UCSD-AML1 (cell line): Measurements from ENCODE around the gene HSBP1.

Experiments used
- DNase-seq: peaks from one replicate; lab custom pipeline; 2025; ENCODE audit not compliant: unreplicated experiment; lab: John Stamatoyannopoulos, UW

Gene HSBP1

DNA sequence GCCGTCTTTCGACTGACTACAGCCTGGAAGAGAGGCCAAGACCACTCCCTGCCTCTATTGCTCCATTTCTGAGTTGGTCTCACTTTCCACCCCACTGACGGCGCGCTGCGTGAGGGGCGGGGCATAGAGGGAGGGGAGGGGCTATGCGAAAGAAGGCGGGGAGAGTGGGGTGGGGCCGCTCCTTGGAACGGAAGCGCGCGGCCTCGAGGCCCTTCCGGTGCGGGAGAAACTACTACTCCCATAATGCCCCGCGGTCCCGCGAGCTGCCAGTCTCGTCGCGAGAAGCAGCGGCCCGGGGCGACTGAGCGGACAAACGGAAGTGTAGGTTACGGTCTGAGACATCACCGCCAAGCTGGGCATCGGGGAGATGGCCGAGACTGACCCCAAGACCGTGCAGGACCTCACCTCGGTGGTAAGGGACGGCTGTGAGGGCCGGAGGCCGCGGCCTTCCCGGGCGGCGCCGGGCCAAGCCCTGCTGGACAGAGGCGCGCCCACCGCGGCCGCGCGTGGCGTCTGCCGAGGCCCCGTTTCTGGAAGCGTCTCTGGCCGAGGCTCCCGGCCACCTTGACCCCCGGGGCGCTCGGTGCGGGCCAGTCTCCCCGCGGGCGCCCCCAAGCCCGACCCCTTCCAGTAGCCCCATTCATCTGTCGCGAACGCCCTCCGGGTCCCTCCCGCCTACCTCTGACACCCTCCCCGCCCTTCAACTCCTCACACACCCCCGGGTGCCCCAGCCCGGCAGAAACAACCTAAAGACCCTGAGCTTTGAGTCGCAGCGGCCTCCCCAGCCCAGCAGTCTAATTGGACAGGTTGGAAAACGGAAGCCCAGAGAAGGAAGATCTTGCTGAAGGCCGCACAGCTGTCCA, at the start of gene HSBP1:
TSS of gene HSBP1 (plus strand) at position 269 of the 863 bp plus-strand sequence. CDS start at position 368, 99 bp downstream.
- peak; percentile 92 for DNase-seq

DNA sequence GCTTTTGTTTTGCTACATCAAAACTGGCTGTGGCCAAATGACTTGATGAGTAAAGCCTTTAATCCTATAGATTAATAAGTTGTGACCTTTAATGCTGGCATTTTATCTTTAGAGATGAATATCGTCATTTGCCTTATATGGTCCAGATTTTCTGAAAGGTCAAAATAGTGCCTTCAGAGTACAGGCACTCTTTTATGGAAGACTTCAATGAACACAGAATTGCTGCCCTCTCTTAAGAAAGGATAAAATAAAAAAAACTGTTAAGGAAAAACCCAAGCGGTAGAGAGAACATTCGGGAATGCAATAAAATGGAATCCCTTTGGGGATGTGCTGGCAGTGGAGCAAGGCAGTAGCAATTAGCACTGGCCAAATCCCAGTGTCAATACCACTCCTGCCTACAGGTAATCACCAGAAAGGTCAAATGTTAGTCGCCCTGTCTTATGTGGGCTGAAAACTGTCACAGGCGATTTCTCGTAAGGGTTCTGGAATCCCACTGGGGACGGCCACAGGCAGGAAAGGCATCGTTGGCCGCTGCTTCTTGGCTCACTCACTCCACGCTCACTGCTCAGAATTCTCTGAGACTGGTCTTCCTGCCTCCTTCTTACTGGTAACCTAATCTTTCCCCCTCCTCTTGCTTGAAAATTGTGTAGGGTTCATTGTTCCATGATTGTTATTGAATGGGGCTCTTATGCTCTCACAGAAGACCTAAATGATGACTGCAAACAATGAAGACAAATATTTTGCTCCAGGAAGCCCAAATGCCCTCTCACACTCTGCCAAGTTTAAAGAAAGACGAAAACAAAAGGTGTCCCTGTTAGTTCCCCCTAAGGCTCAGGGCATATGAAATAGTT, 45.4 kb upstream of the HSBP1 start:
- no peak for DNase-seq

DNA sequence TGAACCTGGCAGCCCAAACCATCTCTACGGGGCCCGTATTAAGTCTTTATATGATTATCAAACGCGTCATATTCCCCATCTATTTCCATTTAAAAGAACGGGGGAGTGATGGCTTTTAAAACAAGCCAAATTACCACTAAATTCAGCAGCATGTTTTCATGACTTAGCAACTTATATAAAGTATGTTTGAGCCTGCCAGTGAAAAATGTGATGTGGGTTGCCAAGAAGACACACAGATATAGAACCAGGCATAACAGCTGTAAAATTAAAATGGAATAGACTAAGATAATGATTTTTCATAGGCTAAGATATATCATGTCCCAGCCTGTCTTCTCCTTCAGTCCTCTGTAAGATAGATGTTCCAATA, 44.8 kb upstream of the HSBP1 start:
- no peak for DNase-seq

DNA sequence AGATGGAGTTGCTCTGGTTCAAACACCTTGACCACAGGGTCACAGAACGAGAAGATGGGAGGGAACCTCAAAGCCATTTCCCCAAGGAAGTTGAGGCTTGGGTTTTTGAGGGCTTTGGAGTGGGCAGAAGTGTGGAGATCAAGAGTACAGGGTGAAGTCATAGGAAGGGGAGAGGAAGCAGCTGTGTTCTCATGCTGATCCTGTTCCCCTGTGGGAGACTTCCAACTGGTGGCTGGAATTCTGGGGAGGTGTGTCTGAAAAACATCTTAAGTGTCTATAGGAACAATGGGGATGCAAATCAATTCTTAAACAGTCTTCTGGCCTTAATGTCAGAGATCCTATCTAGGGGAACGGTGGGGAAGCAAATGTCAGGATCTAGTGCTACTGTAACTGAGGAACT, 38.8 kb upstream of the HSBP1 start:
- no peak for DNase-seq

DNA sequence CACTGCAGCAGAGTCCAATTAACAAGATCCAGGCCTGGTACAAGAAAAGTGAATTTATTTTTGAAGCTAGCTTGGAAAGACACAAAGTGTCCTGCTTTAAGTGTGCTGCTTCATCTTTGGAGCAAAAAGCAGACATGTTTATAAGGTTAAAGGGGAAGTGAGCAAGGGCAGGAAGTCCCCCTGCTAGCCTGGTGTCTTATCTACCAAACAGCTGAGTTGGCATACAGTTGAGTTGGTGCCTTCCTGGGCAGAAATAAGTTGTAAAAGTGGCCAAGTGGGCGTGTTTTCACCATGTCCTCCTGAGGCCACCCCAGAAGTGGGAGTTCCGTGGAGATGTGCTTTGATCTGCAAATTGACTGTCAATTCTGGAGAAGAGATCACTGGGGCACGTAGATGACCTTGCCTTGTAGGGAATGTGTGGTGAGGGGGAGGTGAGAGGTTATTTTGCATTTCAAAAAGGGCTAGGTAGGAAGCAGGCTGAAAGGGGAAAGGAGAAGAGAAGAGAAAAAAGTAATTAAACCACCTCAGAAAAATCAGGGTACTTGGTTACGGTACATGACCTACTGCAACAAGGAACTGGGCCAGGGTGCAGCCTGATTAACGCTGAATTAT, 38.3 kb upstream of the HSBP1 start:
- peak; percentile 32 for DNase-seq

DNA sequence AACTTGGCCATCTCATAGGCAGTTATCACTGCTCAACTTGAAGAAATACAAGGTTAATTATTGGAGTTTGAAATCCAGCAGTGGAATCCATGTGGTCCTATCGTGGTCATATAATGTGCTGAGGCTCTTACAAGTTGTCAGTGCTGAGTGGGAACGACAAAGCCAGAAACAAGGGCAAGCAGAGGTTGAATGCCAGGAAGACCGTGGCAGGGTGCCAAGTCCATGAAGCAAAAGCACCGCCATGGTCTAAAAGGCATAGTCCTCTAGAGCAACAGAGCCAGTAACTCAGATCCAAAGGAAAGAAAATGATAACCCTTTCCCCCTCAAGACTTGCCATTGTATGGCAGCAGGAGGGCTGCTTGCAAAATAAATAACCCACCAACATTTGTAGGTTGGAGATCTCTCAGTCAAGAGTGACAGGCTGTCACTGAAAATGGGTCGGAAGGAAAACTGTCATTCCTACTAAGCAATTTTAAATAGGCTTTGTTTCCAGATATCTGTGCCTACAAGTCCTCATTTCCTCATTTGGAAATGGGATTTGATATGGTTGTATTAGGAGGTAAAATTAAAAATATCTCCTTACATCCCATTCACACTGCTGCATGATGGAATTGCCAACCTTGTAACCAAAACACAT, 36.4 kb upstream of the HSBP1 start:
- DNase-seq = no peak

DNA sequence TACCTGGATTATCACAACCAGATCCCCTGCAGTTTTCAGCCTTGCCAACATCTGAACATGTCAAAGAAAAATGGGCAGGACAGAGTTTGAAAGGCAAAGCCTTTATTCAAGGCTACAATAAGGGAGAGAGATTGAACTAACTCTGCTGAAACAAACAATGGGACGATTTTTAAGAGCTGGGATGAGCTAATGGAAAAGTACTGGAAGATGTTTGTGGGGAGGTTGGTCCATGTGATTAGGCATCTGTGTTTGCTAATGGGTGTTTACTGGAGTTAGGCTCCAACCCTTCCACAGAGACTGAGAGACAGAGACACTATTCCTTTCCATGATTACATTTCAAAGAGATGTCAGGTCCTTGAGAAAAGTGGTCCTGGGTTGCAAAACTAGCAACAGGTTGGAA, 35.0 kb upstream of the HSBP1 start:
- no peak for DNase-seq

DNA sequence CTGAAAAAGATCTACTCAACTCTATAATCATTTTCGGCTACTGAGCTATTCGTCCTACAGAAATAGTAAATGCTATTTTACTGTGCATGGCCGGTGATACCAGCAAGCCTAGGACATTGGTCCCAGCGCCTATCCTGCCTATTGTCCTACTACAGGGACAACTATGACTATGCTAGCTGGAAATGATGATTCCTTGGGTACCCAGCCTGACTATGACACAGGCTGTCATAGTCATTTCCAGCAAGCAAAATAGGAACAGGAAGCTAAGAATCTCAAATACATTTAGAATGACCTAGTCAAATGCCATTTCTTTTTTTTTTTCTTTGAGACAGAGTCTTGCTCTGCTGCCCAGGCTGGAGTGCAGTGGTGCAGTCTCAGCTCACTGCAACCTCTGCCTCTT, 33.7 kb upstream of the HSBP1 start:
- no peak for DNase-seq

DNA sequence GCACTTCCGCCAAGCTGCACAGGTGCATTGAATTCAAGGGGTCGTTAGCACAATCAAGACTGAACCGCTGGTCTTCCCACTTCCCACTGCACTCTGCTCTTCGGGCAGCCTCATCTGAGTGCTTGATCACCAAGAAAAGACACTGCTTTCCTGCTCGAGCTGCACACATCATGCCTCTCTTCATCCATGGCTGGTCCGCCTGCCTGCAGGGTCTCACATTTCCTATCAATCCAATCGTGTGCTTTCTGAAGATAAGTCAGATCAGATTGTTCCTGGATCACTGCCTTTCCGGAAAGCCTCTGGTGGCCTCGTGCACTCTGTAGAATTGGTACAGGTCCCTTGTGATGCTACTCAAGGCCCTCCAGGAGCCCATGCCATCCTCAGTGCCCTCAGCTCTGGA, 30.8 kb upstream of the HSBP1 start:
- no peak for DNase-seq

DNA sequence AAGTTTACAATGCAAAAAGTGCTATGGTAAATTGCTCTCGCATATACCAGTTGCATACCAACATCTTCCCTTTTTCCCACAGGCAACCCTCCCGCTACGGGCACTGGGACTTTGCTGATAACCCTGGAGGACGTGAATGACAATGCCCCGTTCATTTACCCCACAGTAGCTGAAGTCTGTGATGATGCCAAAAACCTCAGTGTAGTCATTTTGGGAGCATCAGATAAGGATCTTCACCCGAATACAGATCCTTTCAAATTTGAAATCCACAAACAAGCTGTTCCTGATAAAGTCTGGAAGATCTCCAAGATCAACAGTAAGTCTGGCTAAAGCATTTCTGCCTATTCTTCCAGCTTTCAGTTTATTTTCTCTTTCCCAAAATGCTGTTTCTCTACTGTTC, 27.9 kb upstream of the HSBP1 start:
- DNase-seq = no peak

DNA sequence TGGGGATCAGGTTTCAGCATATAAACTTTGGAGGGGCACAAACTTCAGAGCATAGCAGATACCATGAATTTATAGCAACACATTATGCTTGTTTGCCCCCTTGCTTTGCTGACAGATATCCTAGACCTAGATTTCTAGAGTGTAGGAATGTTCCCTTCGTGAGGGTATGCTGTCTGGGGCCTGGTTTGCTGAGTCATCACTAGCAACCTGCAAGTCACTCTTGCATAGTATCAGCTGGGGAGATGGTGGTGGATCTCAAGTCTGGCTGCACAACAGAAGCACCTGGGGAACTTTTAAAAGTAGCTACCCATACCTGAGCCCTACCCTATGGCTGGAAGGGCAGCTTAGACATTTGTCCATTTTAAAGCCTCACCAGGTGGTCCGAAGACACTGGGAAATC, 22.3 kb upstream of the HSBP1 start:
- no peak for DNase-seq

DNA sequence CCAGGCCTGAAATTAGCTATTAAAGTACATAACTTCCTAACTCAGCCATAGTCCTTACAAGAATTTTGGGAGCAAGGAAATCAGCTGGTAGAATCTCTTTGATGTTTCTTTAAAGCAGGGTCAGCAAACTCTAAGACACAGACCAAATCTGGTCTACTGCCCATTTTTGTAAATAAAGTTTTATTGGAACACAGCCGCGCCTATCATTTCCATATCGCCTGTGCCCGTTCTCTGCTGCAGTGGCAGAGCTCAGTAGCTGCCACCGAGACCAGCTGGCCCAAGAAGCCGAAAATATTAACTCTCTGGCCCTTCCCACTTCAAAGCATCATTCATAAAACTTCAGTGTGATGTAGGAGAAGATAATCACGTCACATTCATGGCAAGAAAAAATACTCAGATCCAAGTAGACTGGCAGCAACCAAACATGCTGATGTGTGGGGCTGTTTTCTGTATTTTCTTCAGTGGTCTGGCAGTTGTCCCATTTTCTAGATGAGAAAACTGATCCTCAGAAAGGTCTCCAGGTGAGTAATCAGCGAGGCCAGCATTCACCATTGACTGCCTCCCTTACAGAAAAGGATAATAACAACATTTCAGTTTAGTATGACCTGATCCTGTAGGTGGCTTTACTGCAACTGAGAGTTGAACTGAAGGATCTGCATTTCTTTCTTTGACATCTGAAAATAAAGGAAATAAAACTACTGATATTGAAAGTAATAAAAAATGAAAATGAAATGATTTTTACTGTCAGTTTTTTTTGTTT, 18.0 kb upstream of the HSBP1 start:
- no peak for DNase-seq

DNA sequence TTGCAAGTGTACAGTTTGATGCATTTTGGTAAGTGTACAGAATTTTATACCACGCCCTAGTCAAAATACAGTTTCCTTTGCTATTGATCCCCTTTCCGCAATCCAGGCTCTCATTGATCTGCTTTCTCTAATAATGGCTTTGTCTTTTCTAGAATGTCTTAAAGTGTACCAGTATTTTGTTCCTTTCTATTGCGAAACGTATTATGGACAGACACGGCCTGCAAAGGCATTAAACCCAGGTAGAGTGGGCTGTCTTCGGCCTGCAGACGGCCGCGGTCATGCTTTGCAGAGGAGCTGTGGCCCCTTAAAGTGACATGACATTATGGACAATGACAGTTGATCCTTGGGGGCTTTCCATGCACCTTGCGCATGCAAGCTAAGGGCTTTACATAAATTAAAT, 15.9 kb upstream of the HSBP1 start:
- no peak for DNase-seq

DNA sequence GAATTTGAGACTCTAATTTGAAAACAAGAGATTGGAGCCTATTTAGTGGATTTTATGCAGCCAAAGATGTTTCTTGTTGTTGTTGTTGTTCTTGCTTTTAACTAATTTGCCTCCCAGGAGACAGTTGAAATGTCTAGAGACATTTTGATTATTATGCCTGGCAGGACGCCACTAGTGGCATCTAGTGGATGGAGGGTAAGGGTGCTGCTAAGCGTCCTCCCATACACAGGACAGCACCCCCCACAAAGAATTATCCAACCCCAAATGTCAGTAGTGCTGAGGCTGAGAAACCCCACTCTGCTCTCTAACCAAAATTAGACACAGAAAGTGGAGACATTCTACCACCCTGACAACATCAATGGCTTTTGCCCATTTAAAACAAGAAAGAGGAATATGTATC, 15.4 kb upstream of the HSBP1 start:
- DNase-seq = no peak

DNA sequence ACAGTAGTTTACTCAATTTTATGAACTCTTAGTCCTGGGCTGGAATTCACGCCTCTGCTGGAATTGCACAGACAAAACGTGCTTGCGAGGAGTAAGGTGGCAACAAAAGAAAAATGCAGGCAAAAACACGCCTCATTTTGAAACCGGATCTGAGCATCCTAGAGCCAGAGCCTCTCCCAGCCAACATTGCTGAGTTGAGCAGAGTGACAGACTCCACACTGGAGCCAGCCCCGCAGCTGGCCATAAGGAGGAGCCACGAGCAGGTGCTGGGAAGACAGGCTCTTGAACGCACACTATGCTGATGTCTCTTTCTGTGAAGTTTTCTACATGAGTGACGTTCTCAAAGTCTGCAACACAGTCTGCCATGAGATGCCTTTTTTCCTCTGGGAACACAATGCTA, 14.6 kb upstream of the HSBP1 start:
- DNase-seq = no peak

DNA sequence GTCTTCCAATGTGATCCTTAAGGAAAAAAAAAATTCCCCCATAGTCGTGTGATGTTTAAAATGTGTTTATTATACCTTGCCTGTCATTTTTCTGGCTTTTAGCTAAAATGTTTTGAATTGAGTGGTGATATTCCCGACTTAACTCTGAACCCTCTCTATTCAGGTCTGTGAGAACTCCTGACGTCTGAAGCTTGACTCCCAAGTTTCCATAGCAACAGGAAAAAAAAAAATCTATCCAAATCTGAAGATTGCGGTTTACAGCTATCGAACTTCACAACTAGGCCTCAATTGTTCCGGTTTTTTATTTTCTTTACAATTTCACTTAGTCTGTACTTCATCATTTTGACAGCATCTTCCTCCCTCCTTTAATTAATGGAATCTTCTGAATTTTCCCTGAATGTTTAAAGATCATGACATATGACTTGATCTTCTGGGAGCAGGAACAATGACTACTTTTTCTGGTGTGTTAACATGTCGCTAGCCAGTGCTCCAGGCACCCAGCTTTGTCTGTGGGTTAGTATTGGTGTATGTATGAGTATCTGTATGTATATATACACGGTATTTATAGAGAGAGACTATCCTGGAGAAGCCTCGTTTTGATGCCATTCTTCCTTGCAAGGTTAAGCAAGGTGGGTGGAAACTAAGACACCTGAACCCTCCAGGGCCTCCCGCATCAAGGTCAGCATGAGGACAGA, 12.8 kb upstream of the HSBP1 start:
- DNase-seq = no peak

DNA sequence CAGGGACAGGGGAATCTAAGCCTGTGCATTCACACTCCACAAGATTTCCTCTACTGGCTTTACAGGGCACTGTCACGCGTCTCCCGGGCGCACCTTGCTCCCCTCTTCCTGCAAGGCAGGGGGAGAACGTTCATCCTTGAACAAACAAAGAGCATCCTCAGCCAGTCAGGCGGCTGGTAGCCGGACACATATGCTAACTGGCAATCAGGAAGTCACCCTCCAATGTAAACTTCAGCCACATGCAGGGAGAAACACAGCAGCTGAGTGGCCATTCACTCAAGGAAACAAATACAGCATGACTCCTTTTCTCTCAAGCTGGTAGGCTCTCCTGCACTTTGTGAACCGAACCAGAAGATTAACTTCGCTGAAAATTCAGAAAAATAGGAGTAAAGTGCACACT, 10.8 kb upstream of the HSBP1 start:
- no peak for DNase-seq

DNA sequence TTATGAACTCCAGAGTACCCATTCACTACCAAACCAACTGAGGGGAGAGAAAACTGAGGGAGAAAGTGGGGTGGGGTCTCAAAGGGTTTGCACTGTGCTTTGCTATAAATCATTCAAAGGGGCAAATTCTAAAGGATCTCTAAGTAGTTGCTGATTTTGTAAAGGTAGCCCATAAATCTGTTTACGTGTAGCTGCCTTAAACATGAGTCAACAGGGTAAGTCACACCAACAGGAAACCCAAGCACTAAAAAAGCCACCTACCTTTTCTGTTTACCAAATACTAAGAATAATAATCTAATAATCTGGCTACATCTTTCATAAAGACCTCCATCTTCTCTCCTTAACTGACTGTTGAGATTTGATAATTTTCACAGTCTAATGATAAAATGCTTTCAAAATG, 8.4 kb upstream of the HSBP1 start:
- no peak for DNase-seq

DNA sequence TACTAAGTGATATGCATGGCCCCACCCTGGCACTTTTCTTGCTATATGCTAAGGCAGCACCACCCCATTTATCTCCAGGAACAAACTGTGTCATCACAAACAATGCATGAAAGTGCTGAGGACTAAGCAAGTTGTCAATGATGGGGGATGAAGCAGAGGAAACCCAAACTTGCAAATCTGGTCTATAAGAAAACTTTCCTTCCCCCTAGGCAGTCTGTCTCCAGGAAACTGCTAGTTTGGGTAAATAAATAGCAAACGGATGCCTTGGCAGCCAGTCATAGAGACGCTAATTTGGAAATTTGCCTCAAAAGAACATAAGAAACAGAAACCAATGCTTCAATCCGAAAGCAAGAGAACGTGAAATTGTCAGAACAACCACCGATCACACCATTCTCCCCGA, 5.6 kb upstream of the HSBP1 start:
- DNase-seq = no peak

DNA sequence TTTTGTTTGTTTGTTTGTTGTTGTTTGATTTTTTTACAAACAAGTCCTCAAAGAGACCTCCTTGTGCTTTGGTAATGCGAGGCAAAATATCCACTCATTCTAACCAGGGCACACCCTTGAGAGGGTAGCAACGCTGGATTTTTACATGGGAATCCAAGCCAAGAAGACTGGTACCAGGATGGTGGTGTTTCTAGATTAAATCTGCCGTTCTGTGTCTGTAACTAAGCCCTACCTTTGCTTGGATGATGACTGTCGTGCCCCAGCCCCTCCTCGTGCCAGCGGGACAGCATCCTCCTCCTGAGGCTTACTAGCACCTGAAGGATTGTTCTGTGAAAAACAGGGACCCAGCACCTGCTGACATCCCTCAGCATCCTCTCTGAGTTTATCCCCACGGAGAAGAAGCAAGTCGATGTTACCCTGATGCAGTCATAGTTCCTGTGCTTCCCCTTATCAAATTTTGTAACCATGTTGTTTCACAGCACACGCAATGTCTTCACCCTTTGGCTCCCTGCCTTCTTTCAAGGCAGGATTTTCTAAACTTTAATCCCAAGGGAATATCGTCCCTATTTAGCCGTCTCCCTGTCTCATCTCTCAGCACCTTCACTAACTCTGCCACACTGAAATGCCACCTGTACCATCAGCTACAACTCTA, 5.1 kb upstream of the HSBP1 start:
- no peak for DNase-seq
